ENCODE results near the gene TACC3.
A peak's percentile ranks its signal among the peaks of the same experiment; 100 is the strongest.

The TACC3 gene

DNA sequence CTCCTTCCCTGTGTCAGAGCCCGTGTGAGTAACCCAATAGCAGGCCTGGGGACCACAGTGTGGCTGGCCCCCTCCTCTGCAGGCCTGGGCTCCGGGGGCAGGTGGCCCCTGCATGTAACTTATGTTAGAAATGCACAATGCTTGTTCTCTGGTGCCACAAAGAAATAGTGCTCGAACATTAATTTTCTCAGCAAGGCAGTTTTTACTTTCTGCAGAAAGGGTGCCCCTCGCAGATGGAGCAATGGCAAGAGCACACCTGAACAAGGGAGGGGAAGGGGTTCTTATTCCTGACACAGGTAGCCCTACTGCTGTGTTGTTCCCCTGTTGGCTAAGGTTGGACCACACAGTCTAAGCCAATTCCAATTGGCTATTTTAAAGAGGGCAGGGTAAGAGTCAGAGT lies 17.1 kb downstream of the TACC3 start:
- TF ChIP-seq, protein P1, sequence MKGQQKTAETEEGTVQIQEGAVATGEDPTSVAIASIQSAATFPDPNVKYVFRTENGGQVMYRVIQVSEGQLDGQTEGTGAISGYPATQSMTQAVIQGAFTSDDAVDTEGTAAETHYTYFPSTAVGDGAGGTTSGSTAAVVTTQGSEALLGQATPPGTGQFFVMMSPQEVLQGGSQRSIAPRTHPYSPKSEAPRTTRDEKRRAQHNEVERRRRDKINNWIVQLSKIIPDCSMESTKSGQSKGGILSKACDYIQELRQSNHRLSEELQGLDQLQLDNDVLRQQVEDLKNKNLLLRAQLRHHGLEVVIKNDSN (IDR thresholded peaks at IDR 0.05): 0 out of 2 replicates have a peak, but pooled peaks have one; percentile 26
- no peak for TF ChIP-seq CREB1 (IDR thresholded peaks at IDR 0.05; ENCODE audit: low read depth)

DNA sequence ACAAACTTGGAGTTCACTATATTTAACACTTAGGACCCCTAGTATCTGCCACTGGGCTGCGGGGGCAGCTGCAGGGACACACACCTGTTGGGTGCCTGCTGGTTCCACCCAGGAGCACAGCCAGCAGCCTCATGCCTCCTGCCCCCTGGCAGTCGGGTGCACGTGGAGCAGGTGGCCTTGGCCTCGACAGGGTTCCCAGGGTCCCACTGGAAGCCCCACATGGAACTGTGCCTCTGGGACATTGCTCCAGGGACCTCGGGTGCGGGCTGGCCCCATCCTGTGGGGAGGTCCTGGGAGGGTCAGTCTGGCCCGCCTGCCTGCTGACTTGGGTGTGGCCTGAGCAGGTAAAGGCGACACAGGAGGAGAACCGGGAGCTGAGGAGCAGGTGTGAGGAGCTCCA lies 18.0 kb downstream of the TACC3 start:
- no peak for TF ChIP-seq CREB1 (IDR thresholded peaks at IDR 0.05; ENCODE audit: low read depth)
- no peak for TF ChIP-seq ZBTB7A (IDR thresholded peaks at IDR 0.05; ENCODE audit: low read depth)
- no peak for TF ChIP-seq CEBPB (IDR thresholded peaks at IDR 0.05)
- TF ChIP-seq RAD21 (IDR thresholded peaks at IDR 0.05; ENCODE audit: low read depth): no peak

DNA sequence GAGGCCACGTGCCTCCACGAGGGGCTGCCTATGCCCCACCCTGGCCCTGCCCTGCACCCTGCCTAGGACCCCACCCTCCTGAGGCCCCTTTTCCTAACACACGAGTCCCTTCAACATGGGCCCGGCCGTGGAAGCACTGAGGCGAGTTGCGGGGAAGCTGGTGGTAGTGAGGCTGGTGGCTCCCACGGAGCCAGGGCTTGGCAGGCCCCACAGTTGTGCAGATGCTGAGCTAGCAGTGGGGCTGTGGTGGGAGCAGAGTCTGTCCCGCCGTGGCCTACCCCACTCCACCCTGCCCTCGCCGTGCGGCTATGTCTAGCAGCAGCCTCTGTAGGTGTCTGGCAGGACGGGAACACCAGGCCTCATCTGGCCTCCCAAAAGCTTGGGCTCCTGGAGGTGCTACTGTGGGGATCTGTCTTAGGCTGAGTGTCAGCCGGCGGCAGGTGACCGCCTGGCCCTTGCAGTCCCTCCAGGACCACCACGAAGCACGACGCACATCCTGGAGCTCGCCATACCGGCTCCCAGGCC lies 18.8 kb downstream of the TACC3 start:
- TF ChIP-seq FOXM1 (IDR thresholded peaks at IDR 0.05; ENCODE audit: borderline replicate concordance, low read depth) (no peak), CREB1 (IDR thresholded peaks at IDR 0.05; ENCODE audit: low read depth) (no peak), NFIC (IDR thresholded peaks at IDR 0.05) (no peak), CEBPB (IDR thresholded peaks at IDR 0.05) (no peak), TAF1 (IDR thresholded peaks at IDR 0.05; ENCODE audit: low read depth) (no peak)
- TF ChIP-seq, protein P1 (IDR thresholded peaks at IDR 0.05): no peak

DNA sequence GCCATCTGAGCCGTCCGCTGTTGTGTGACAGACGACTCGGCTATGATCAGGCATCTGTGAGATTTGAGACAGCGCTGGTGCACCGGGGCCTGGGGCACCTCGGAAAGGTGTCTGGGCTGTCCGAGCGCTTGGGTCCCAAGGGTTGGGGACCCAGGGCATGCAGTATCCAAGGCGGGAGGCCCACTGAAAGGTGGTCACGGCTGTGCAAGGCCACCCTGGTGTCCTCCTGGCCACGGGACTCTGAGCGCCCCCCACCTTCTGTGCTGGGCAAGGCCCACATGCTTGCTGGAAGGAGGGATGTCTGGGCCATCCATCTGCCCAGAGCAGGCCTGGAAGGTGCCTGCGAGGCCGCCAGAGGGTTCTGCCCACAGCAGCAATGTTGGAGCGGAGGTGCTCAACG lies 19.9 kb downstream of the TACC3 start:
- TF ChIP-seq FOXM1 (IDR thresholded peaks at IDR 0.05; ENCODE audit: borderline replicate concordance, low read depth) (no peak), CREB1 (IDR thresholded peaks at IDR 0.05; ENCODE audit: low read depth) (no peak), NFIC (IDR thresholded peaks at IDR 0.05) (no peak), TEAD4 (IDR thresholded peaks at IDR 0.05) (no peak), TAF1 (IDR thresholded peaks at IDR 0.05; ENCODE audit: low read depth) (no peak), EGR1 (IDR thresholded peaks at IDR 0.05) (no peak), CEBPB (IDR thresholded peaks at IDR 0.05) (no peak), ZBTB7A (IDR thresholded peaks at IDR 0.05; ENCODE audit: low read depth) (no peak), RAD21 (IDR thresholded peaks at IDR 0.05; ENCODE audit: low read depth) (no peak)
- TF ChIP-seq, protein P2, sequence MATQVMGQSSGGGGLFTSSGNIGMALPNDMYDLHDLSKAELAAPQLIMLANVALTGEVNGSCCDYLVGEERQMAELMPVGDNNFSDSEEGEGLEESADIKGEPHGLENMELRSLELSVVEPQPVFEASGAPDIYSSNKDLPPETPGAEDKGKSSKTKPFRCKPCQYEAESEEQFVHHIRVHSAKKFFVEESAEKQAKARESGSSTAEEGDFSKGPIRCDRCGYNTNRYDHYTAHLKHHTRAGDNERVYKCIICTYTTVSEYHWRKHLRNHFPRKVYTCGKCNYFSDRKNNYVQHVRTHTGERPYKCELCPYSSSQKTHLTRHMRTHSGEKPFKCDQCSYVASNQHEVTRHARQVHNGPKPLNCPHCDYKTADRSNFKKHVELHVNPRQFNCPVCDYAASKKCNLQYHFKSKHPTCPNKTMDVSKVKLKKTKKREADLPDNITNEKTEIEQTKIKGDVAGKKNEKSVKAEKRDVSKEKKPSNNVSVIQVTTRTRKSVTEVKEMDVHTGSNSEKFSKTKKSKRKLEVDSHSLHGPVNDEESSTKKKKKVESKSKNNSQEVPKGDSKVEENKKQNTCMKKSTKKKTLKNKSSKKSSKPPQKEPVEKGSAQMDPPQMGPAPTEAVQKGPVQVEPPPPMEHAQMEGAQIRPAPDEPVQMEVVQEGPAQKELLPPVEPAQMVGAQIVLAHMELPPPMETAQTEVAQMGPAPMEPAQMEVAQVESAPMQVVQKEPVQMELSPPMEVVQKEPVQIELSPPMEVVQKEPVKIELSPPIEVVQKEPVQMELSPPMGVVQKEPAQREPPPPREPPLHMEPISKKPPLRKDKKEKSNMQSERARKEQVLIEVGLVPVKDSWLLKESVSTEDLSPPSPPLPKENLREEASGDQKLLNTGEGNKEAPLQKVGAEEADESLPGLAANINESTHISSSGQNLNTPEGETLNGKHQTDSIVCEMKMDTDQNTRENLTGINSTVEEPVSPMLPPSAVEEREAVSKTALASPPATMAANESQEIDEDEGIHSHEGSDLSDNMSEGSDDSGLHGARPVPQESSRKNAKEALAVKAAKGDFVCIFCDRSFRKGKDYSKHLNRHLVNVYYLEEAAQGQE (IDR thresholded peaks at IDR 0.05; ENCODE audit: low read depth): no peak
- TF ChIP-seq, protein P1 (IDR thresholded peaks at IDR 0.05): no peak

DNA sequence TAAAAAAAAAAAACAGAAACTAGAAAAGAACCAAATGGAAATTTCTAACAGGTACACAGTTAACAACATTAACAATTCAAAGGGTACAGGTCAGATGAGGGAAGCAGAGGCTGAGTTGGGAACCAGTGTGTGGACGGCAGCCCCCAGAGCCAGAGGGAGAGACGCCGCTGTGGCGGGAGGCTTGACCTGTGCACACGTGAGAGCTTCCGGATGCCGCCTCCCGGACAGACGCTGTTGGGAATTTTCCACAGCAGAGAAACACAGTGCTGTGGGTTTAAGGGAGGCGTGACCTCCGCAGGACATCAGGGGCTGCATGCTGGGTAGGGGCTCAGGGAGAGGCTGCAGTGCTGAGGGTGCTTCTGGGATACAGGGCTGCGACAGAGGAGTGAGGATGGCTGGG lies 22.2 kb downstream of the TACC3 start:
- TF ChIP-seq YY1 (IDR thresholded peaks at IDR 0.05; ENCODE audit: low read depth): no peak
- TF ChIP-seq, protein P3, sequence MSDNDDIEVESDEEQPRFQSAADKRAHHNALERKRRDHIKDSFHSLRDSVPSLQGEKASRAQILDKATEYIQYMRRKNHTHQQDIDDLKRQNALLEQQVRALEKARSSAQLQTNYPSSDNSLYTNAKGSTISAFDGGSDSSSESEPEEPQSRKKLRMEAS (IDR thresholded peaks at IDR 0.05): no peak
- TF ChIP-seq FOXM1 (IDR thresholded peaks at IDR 0.05; ENCODE audit: borderline replicate concordance, low read depth): no peak
- TF ChIP-seq TAF1 (IDR thresholded peaks at IDR 0.05; ENCODE audit: low read depth): no peak
- TF ChIP-seq CREB1 (IDR thresholded peaks at IDR 0.05; ENCODE audit: low read depth): no peak
- TF ChIP-seq, protein P2 (IDR thresholded peaks at IDR 0.05; ENCODE audit: low read depth): no peak
- no peak for TF ChIP-seq TCF12 (IDR thresholded peaks at IDR 0.05; ENCODE audit: low read depth)
- no peak for TF ChIP-seq NFIC (IDR thresholded peaks at IDR 0.05)
- TF ChIP-seq EP300 (IDR thresholded peaks at IDR 0.05; ENCODE audit: borderline replicate concordance): no peak
- TF ChIP-seq TEAD4 (IDR thresholded peaks at IDR 0.05): no peak
- no peak for TF ChIP-seq ZBTB7A (IDR thresholded peaks at IDR 0.05; ENCODE audit: low read depth)
- TF ChIP-seq RAD21 (IDR thresholded peaks at IDR 0.05; ENCODE audit: low read depth): no peak
- TF ChIP-seq EGR1 (IDR thresholded peaks at IDR 0.05): no peak
- TF ChIP-seq CEBPB (IDR thresholded peaks at IDR 0.05): no peak
- TF ChIP-seq, protein P1 (IDR thresholded peaks at IDR 0.05): no peak

DNA sequence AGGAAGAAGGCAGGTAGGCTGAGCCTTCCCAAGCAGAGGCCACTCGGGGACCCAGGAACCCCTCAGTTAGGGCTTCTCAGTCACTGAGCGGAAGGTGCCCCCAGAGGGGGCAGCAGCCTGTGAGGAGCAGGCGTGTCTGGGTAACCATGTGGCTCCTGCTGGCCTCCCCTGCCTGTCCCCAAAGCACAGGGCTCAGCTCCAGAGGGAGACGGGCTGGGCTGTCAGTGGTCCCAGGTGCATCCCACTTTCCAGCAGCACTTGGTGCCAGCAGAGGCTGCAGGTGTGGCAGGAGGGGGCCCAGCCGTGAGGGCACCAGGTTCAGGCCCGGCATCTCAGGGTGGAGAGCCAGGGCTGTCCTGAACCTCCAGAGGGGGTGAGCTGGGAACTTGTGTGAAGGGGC lies 22.7 kb downstream of the TACC3 start:
- no peak for TF ChIP-seq YY1 (IDR thresholded peaks at IDR 0.05; ENCODE audit: low read depth)
- TF ChIP-seq TEAD4 (IDR thresholded peaks at IDR 0.05): no peak
- no peak for TF ChIP-seq RAD21 (IDR thresholded peaks at IDR 0.05; ENCODE audit: low read depth)
- TF ChIP-seq, protein P3 (IDR thresholded peaks at IDR 0.05): no peak
- no peak for TF ChIP-seq TAF1 (IDR thresholded peaks at IDR 0.05; ENCODE audit: low read depth)
- TF ChIP-seq CREB1 (IDR thresholded peaks at IDR 0.05; ENCODE audit: low read depth): no peak
- TF ChIP-seq ZBTB7A (IDR thresholded peaks at IDR 0.05; ENCODE audit: low read depth): no peak
- TF ChIP-seq, protein P1 (IDR thresholded peaks at IDR 0.05): no peak
- TF ChIP-seq EP300 (IDR thresholded peaks at IDR 0.05; ENCODE audit: borderline replicate concordance): no peak
